Measurements from ENCODE around the gene CAPN10.

GRCh38 chr2:240643093-240643810, 56.7 kb downstream of the CAPN10 start:
- no peak for TF ChIP-seq CTCF (IDR thresholded peaks at IDR 0.05)
- TF ChIP-seq, protein P1, sequence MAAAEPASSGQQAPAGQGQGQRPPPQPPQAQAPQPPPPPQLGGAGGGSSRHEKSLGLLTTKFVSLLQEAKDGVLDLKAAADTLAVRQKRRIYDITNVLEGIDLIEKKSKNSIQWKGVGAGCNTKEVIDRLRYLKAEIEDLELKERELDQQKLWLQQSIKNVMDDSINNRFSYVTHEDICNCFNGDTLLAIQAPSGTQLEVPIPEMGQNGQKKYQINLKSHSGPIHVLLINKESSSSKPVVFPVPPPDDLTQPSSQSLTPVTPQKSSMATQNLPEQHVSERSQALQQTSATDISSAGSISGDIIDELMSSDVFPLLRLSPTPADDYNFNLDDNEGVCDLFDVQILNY (CRISPR knock-in tag; IDR thresholded peaks at IDR 0.05) = no peak
- TF ChIP-seq MYBL2 (CRISPR knock-in tag; IDR thresholded peaks at IDR 0.05) = no peak
- no peak for TF ChIP-seq ZNF121 (CRISPR knock-in tag; IDR thresholded peaks at IDR 0.05)
- no peak for TF ChIP-seq ESRRA (CRISPR knock-in tag; IDR thresholded peaks at IDR 0.05; ENCODE audit: borderline replicate concordance)
- TF ChIP-seq TEAD4 (CRISPR knock-in tag; IDR thresholded peaks at IDR 0.05) = no peak
- no peak for TF ChIP-seq ZNF396 (CRISPR knock-in tag; IDR thresholded peaks at IDR 0.05; ENCODE audit: borderline replicate concordance)
- TF ChIP-seq NFYB (CRISPR knock-in tag; conservative IDR thresholded peaks at IDR 0.05; ENCODE audit: low read depth) = no peak
- TF ChIP-seq, protein P2, sequence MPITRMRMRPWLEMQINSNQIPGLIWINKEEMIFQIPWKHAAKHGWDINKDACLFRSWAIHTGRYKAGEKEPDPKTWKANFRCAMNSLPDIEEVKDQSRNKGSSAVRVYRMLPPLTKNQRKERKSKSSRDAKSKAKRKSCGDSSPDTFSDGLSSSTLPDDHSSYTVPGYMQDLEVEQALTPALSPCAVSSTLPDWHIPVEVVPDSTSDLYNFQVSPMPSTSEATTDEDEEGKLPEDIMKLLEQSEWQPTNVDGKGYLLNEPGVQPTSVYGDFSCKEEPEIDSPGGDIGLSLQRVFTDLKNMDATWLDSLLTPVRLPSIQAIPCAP (CRISPR knock-in tag; IDR thresholded peaks at IDR 0.05) = no peak
